Measurements from ENCODE around the gene CLTB. TPM values are rescaled to one million over a fixed set of nuclear protein-coding genes. Genes with fewer than 3 reads are reported as not detected.

Gene CLTB
- total and polyA plus RNA-seq, 2 of the 8 experiments (the other 6 are each of a cell fraction or from before 2014, with no cell fraction given) = 25.9 to 34.9 TPM

DNA sequence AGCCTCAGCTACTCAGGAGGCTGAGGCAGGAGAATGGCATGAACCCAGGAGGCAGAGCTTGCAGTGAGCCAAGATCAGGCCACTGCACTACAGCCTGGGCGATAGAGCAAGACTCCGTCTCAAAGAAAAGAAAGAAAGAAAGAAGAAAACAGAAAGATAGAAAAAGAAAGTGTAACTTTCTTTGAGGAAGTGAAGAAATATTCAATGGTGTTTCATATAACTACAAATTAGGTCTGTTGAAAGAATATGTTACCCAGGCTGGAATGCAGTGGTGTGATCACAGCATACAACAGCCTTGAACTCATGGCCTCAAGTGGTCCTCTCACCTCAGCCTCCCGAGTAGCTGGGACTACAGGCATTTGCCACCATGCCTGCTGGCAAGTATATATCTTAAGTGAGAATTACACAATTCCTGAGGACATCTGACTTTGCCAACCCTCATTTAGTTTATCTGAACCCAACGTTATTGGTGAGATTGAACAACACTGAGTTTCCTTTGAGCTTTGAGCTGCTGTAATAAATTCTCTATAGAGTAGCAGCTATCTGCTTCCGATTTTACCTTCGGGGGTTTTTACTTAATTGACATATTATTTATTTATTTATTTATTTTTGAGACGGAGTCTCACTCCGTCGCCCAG, 29.8 kb upstream of the CLTB start:
- Histone ChIP-seq H2BK5ac (ENCODE audit: low read depth, low read length) (no peak overlapping the region), H3K56ac (replicated peaks; ENCODE audit: insufficient read length, low read depth, low read length) (no peak overlapping the region), H3K79me1 (ENCODE audit: low read depth, low read length) (0 out of 2 replicates have a peak, but pooled peaks cover 5% of the 10 kb centered on the region), H4K20me1 (replicated peaks in 1 of 2; ENCODE audit: control insufficient read depth in 1 of 2, insufficient read depth in 2 of 2, low read length in 2 of 2) (peaks cover 0 to 2% of the 10 kb centered on the region in 2 experiments), H3K18ac (ENCODE audit: extremely low read depth, low read length) (no peak overlapping the region), H3K4me2 (ENCODE audit: insufficient read depth in 1 of 2, low read depth in 2 of 2, low read length in 2 of 2) (peak overlapping the region; percentile 76 to 87; a peak in 2 of 4 replicates), H2BK15ac (ENCODE audit: low read length) (no peak overlapping the region), H3K27me3 (replicated peaks in 1 of 4; ENCODE audit: control insufficient read depth in 3 of 4, extremely low read depth in 1 of 4, insufficient read depth in 3 of 4, low read length in 3 of 4) (no peaks in the 10 kb centered on the region), H2AK5ac (ENCODE audit: low read depth, low read length) (no peak overlapping the region), H3K9me3 (ENCODE audit: insufficient read depth in 2 of 2, low read depth in 1 of 2, low read length in 1 of 2) (no peaks in the 10 kb centered on the region), H3K4ac (replicated peaks; ENCODE audit: insufficient read length, low read depth, low read length) (no peak overlapping the region), H2BK20ac (ENCODE audit: low read length) (no peak overlapping the region), H2BK12ac (ENCODE audit: low read depth, low read length) (no peak overlapping the region), H2AFZ (ENCODE audit: low read length) (no peak overlapping the region), H3K27ac (ENCODE audit: low read depth, low read length) (no peak overlapping the region), H4K91ac (replicated peaks; ENCODE audit: insufficient read length, low read length) (no peak overlapping the region), H4K8ac (ENCODE audit: extremely low read depth, insufficient read depth, low read length) (no peak overlapping the region), H3K4me1 (replicated peaks in 1 of 4; ENCODE audit: control insufficient read depth in 3 of 4, insufficient read depth in 4 of 4, low read length in 3 of 4) (peaks cover 2 to 9% (median 5%) of the 10 kb centered on the region in 4 experiments; a peak in 4 of 7 replicates), H3K9ac (replicated peaks in 1 of 4; ENCODE audit: extremely low read depth in 1 of 4, low read depth in 3 of 4, low read length in 3 of 4) (no peak overlapping the region), H3K4me3 (ENCODE audit: extremely low read depth in 1 of 4, insufficient read depth in 2 of 4, low read depth in 3 of 4, low read length in 4 of 4) (no peak overlapping the region), H3K23me2 (ENCODE audit: low read depth, low read length) (peaks cover 12% of the 10 kb centered on the region), H3K79me2 (ENCODE audit: control insufficient read depth in 1 of 2, insufficient read depth in 2 of 2, low read length in 2 of 2) (peaks cover 5 to 26% of the 10 kb centered on the region in 2 experiments), H2BK120ac (replicated peaks; ENCODE audit: low read depth, low read length) (no peak overlapping the region), H3K36me3 (ENCODE audit: control insufficient read depth in 2 of 4, insufficient read depth in 4 of 4, low read length in 3 of 4) (no peaks in the 10 kb centered on the region), H4K5ac (ENCODE audit: insufficient read length, low read depth, low read length) (no peak overlapping the region), H3K23ac (ENCODE audit: insufficient read length) (no peak overlapping the region), H3K14ac (ENCODE audit: insufficient read length) (no peak overlapping the region)
- DNase-seq (ENCODE audit: low read depth in 1 of 2, low spot score in 2 of 2) (no peak), FAIRE-seq (no peak)
- TF ChIP-seq CHD2 (IDR thresholded peaks at IDR 0.05; ENCODE audit: low read length) (no peak), CREB1 (IDR thresholded peaks at IDR 0.05) (no peak), SP1 (IDR thresholded peaks at IDR 0.05; ENCODE audit: low read depth, low read length) (no peak), NRF1 (IDR thresholded peaks at IDR 0.05; ENCODE audit: low read depth, low read length) (no peak), TAF7 (optimal IDR thresholded peaks at IDR 0.05; ENCODE audit: borderline replicate concordance, low read depth, low read length) (no peak)
- ChIA-PET POLR2A (ENCODE audit: partially characterized antibody) (interaction anchor here (1.2 to 2.7 kb wide), 3 partner anchors 39 to 97 kb away, joined by 3 to 24 read pairs (median 4); partner anchors contain the start of gene RNF44), CTCF (ENCODE audit: partially characterized antibody) (interaction anchor here (0.8 to 1.3 kb wide), 2 partner anchors 19 to 31 kb away, joined by 3 to 7 read pairs; no protein-coding TSS in a partner anchor)
- 90% methylated on average over 9 of the region's 9 CpGs; no CpG with 5 or more reads in 1 of the 2 experiments for WGBS, 2 experiments (ENCODE audit: extremely low coverage in 1 of 2, insufficient coverage in 1 of 2, insufficient read length in 1 of 2, insufficient replicate concordance in 2 of 2, low coverage in 1 of 2, low lambda C conversion rate in 2 of 2, missing lambda C conversion rate in 1 of 2)

All from H1 (cell line).